ENCODE results near the gene SLC25A53.

- TF ChIP-seq POLR2A (IDR thresholded peaks at IDR 0.05) (no peak), CTCF (IDR thresholded peaks at IDR 0.05) (no peak)
Observed at GRCh38 chrX:104183685-104184084, 26.9 kb upstream of the SLC25A53 start.

Measured in lower leg skin (tissue), 3 donors.